ENCODE data around the gene ARL6IP5. TPM values are rescaled to one million over a fixed set of nuclear protein-coding genes. Genes with fewer than 3 reads are reported as not detected.

ARL6IP5 gene
- total RNA-seq (92.6 TPM), polyA plus RNA-seq (ENCODE audit: insufficient read depth in 1 of 8, insufficient read length in 8 of 8, low replicate concordance in 1 of 8) (100 to 1,000 TPM in 6 of 8 donors, 10 to 100 TPM in 2; 93.0 to 120 (median 106) TPM)
- long read RNA-seq, donor 1, transcript ARL6IP5-201 (3 exons, 2,101 nt), result major isoform, 37 of 46 reads
- long read RNA-seq, donor 1, partial matches to known transcripts, result 9 of 46 reads
- long read RNA-seq, donor 1, other reads (novel, unspliced or antisense), result 0 of 46 reads
- long read RNA-seq, donor 2, transcript ARL6IP5-201 (3 exons, 2,101 nt), result major isoform, 9 of 9 reads
- long read RNA-seq, donor 2, partial matches to known transcripts, result 0 of 9 reads
- long read RNA-seq, donor 2, other reads (novel, unspliced or antisense), result 0 of 9 reads
- long read RNA-seq, donor 3, transcript ARL6IP5-201 (3 exons, 2,101 nt), result major isoform, 106 of 484 reads
- long read RNA-seq, donor 3, partial matches to known transcripts, result 318 of 484 reads
- long read RNA-seq, donor 3, other reads (novel, unspliced or antisense), result 58 of 484 reads
- long read RNA-seq, donor 4, transcript ARL6IP5-201 (3 exons, 2,101 nt), result major isoform, 50 of 251 reads
- long read RNA-seq, donor 4, partial matches to known transcripts, result 184 of 251 reads
- long read RNA-seq, donor 4, other reads (novel, unspliced or antisense), result 13 of 251 reads
- long read RNA-seq, donor 5, transcript ARL6IP5-201 (3 exons, 2,101 nt), result major isoform, 183 of 221 reads
- long read RNA-seq, donor 5, transcript ARL6IP5-202 (2 exons, 580 nt), result minor isoform, 11 of 221 reads
- long read RNA-seq, donor 5, partial matches to known transcripts, result 27 of 221 reads
- long read RNA-seq, donor 5, other reads (novel, unspliced or antisense), result 0 of 221 reads
- long read RNA-seq, donor 6, transcript ARL6IP5-202 (2 exons, 580 nt), result minor isoform, 5 of 460 reads
- long read RNA-seq, donor 6, transcript ARL6IP5-201 (3 exons, 2,101 nt), result major isoform, 154 of 460 reads
- long read RNA-seq, donor 6, partial matches to known transcripts, result 288 of 460 reads
- long read RNA-seq, donor 6, other reads (novel, unspliced or antisense), result 12 of 460 reads
- long read RNA-seq, donor 7, transcript ARL6IP5-201 (3 exons, 2,101 nt), result major isoform, 114 of 138 reads
- long read RNA-seq, donor 7, partial matches to known transcripts, result 22 of 138 reads
- long read RNA-seq, donor 7, other reads (novel, unspliced or antisense), result 0 of 138 reads
- long read RNA-seq, donor 8, transcript ARL6IP5-201 (3 exons, 2,101 nt), result major isoform, 68 of 351 reads
- long read RNA-seq, donor 8, partial matches to known transcripts, result 260 of 351 reads
- long read RNA-seq, donor 8, other reads (novel, unspliced or antisense), result 20 of 351 reads
- long read RNA-seq, donor 9, transcript ARL6IP5-201 (3 exons, 2,101 nt), result major isoform, 83 of 109 reads
- long read RNA-seq, donor 9, partial matches to known transcripts, result 23 of 109 reads
- long read RNA-seq, donor 9, other reads (novel, unspliced or antisense), result 0 of 109 reads
- long read RNA-seq, donor 10, transcript ARL6IP5-201 (3 exons, 2,101 nt), result major isoform, 140 of 156 reads
- long read RNA-seq, donor 10, partial matches to known transcripts, result 13 of 156 reads
- long read RNA-seq, donor 10, other reads (novel, unspliced or antisense), result 0 of 156 reads
- long read RNA-seq, donor 11, transcript ARL6IP5-201 (3 exons, 2,101 nt), result major isoform, 63 of 75 reads
- long read RNA-seq, donor 11, partial matches to known transcripts, result 9 of 75 reads
- long read RNA-seq, donor 11, other reads (novel, unspliced or antisense), result 0 of 75 reads

DNA sequence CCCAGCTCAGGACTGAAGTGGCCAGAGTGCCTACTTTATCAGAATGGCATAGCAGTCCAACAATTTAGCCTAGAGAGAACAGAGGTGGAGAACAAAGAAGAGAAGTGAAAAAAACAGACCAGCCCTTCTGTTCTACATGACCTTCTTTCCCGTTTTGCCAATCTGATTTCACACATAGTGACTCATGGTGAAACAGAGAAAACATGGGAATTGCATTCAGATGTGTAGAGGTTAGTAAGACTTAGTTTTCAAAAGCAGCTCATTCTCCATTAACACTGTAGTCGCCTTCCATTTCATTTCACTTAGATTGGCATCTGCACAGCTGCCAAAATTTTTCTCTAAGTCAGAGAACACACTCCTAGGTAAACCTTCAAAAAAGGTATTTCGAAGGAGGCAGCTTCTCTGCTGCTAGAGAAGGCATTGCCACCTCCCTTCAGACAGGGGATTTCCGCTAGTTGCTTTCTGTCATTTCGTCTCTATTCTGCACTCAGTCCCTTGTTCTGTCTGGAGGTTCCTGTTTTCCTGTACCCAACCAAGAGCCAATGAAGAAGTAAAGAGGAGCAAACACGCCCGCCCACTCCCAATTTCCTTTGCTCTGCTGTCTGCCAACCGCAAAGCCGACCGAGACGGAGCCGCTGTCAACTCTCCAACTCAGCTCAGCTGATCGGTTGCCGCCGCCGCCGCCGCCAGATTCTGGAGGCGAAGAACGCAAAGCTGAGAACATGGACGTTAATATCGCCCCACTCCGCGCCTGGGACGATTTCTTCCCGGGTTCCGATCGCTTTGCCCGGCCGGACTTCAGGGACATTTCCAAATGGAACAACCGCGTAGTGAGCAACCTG is at the start of gene ARL6IP5:
TSS of gene ARL6IP5 (plus strand) at position 612 of the 842 bp plus-strand sequence. CDS start at position 723, 111 bp downstream.
- no peaks in the 10 kb centered on the region for H3K27me3 ChIP-seq (ENCODE audit: control insufficient read depth, insufficient read depth, low read length)
- WGBS (ENCODE audit: insufficient coverage), result 3% methylated on average over 24 of the region's 32 CpGs
- H3K27ac ChIP-seq (ENCODE audit: low read length), result peak within 1 kb of the TSS; percentile 88
- H3K9me3 ChIP-seq (replicated peaks; ENCODE audit: control insufficient read depth, low read depth, low read length), result no peaks in the 10 kb centered on the region
- peak within 1 kb of the TSS; percentile 90 for H3K4me3 ChIP-seq (ENCODE audit: low read length)
- peaks cover 41% of the 10 kb centered on the region for H3K4me1 ChIP-seq (ENCODE audit: control insufficient read depth, insufficient read depth, low read length)
- peaks cover 2% of the 10 kb centered on the region for H3K36me3 ChIP-seq (ENCODE audit: control insufficient read depth, insufficient read depth, low read length)
- DNase-seq, result peak; percentile 98

GRCh38 chr3:69044608-69045007 is 40.1 kb upstream of the ARL6IP5 start:
- DNase-seq, result no peak
- whole genome bisulfite sequencing (ENCODE audit: insufficient coverage), result no CpG with 5 or more reads among the region's 2 CpGs
- Histone ChIP-seq H3K4me1 (ENCODE audit: control insufficient read depth, insufficient read depth, low read length) (no peaks in the 10 kb centered on the region), H3K27me3 (ENCODE audit: control insufficient read depth, insufficient read depth, low read length) (no peaks in the 10 kb centered on the region), H3K4me3 (ENCODE audit: low read length) (no peak overlapping the region), H3K9me3 (replicated peaks; ENCODE audit: control insufficient read depth, low read depth, low read length) (no peaks in the 10 kb centered on the region), H3K36me3 (ENCODE audit: control insufficient read depth, insufficient read depth, low read length) (peaks cover 35% of the 10 kb centered on the region), H3K27ac (ENCODE audit: low read length) (no peak overlapping the region)

DNA sequence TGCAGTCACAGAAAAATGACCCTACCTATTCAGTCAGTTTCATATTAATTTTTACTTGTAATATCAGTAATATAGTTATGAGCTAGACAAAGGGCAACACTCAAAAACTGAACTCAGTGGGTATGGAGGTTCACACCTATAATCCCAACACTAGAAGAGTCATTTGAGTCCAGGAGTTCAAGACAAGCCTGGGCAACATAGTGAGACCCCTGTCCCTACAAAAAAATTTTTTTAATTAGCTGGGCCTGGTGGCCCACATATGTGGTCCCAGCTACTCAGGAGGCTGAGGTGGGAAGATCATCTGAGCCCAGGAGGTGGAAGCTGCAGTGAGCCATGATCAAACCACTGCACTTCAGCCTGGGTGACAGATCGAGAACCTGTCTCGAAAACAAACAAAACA is 35.7 kb upstream of the ARL6IP5 start:
- H3K27me3 ChIP-seq (ENCODE audit: control insufficient read depth, insufficient read depth, low read length), result no peaks in the 10 kb centered on the region
- WGBS (ENCODE audit: insufficient coverage), result no CpG with 5 or more reads among the region's 2 CpGs
- H3K4me1 ChIP-seq (ENCODE audit: control insufficient read depth, insufficient read depth, low read length), result peaks cover 7% of the 10 kb centered on the region
- no peak overlapping the region for H3K27ac ChIP-seq (ENCODE audit: low read length)
- no peaks in the 10 kb centered on the region for H3K9me3 ChIP-seq (replicated peaks; ENCODE audit: control insufficient read depth, low read depth, low read length)
- H3K4me3 ChIP-seq (ENCODE audit: low read length), result no peak overlapping the region
- DNase-seq, result no peak
- H3K36me3 ChIP-seq (ENCODE audit: control insufficient read depth, insufficient read depth, low read length), result peaks cover 20% of the 10 kb centered on the region

GRCh38 chr3:69051756-69052471 is 32.8 kb upstream of the ARL6IP5 start, which contains the start of gene TMF1:
TMF1 (minus strand) TSS chr3:69052333; CDS start chr3:69052086, 247 bp downstream.
- no peaks in the 10 kb centered on the region for H3K9me3 ChIP-seq (replicated peaks; ENCODE audit: control insufficient read depth, low read depth, low read length)
- peaks cover 7% of the 10 kb centered on the region for H3K4me1 ChIP-seq (ENCODE audit: control insufficient read depth, insufficient read depth, low read length)
- H3K27me3 ChIP-seq (ENCODE audit: control insufficient read depth, insufficient read depth, low read length), result no peaks in the 10 kb centered on the region
- H3K27ac ChIP-seq (ENCODE audit: low read length), result peak within 1 kb of the TSS; percentile 99
- WGBS (ENCODE audit: insufficient coverage), result 0% methylated on average over 39 of the region's 45 CpGs
- DNase-seq, result peak; percentile 99
- peaks cover 19% of the 10 kb centered on the region for H3K36me3 ChIP-seq (ENCODE audit: control insufficient read depth, insufficient read depth, low read length)
- peak within 1 kb of the TSS; percentile 95 for H3K4me3 ChIP-seq (ENCODE audit: low read length)

GRCh38 chr3:69052472-69052898 is 32.3 kb upstream of the ARL6IP5 start:
- DNase-seq, result no peak
- Histone ChIP-seq H3K4me1 (ENCODE audit: control insufficient read depth, insufficient read depth, low read length) (peaks cover 7% of the 10 kb centered on the region), H3K27me3 (ENCODE audit: control insufficient read depth, insufficient read depth, low read length) (no peaks in the 10 kb centered on the region), H3K4me3 (ENCODE audit: low read length) (peak overlapping the region; percentile 95), H3K36me3 (ENCODE audit: control insufficient read depth, insufficient read depth, low read length) (peaks cover 15% of the 10 kb centered on the region), H3K9me3 (replicated peaks; ENCODE audit: control insufficient read depth, low read depth, low read length) (no peaks in the 10 kb centered on the region), H3K27ac (ENCODE audit: low read length) (peak overlapping the region; percentile 99)
- 0% methylated on average over 4 of the region's 9 CpGs for WGBS (ENCODE audit: insufficient coverage)

DNA sequence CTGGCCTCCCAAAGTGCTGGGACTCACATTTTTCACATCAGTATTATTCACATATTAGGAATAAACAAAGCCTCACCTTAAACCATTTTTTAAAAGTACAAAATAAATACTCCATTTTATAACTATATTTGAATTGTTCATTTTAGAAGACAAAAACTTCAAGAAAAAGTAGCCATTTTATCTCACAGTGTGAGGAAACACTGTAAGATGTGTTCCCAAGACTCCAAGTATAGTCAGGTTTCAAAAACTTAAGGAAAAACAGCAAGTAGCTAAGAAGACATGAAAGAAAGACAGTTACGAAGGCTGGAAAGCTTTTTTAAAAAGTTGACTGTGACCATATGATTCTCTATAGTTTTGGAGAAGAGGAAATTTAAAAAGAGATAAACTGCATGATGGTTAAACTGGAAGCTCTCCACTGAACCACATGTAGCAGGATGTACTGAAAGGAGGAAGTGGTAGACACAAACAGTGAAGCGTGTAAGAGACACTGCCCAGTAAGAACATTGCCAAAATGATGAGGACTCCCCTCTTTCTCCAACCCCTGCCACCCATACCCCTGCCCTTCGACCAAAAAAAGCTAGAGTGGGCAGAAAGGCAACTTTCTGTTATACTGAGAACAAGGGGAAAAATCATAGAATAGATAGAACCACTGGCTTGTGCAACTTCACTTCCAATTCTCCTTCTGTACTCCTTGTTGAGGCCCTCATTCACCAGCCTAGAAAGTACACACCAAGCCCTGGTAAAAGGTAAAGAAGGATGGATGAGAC is 26.4 kb upstream of the ARL6IP5 start:
- peaks cover 27% of the 10 kb centered on the region for H3K36me3 ChIP-seq (ENCODE audit: control insufficient read depth, insufficient read depth, low read length)
- WGBS (ENCODE audit: insufficient coverage), result 88% methylated on average over 1 of the region's 3 CpGs

DNA sequence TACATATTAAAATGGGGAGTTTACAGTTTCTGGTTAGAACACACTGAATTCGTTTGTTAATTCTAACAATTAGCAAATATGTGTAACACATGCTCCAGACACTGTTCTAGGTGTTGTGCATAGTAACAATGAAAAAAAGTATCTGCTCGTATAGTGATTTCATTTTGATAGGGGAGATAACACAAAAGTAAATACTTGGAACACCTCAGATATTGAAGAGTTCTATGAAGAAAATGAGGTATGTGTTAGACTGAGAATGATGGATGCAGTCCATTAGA is 25.9 kb upstream of the ARL6IP5 start:
- H3K27me3 ChIP-seq (ENCODE audit: control insufficient read depth, insufficient read depth, low read length), result no peaks in the 10 kb centered on the region
- H3K9me3 ChIP-seq (replicated peaks; ENCODE audit: control insufficient read depth, low read depth, low read length), result no peaks in the 10 kb centered on the region
- H3K27ac ChIP-seq (ENCODE audit: low read length), result no peak overlapping the region
- no peak for DNase-seq
- H3K4me1 ChIP-seq (ENCODE audit: control insufficient read depth, insufficient read depth, low read length), result no peaks in the 10 kb centered on the region
- 100% methylated on average over 1 of the region's 2 CpGs for WGBS (ENCODE audit: insufficient coverage)
- H3K36me3 ChIP-seq (ENCODE audit: control insufficient read depth, insufficient read depth, low read length), result peaks cover 27% of the 10 kb centered on the region
- H3K4me3 ChIP-seq (ENCODE audit: low read length), result no peak overlapping the region

More for the DNA sequence above, 26.4 kb upstream of the ARL6IP5 start:
- Histone ChIP-seq H3K9me3 (replicated peaks; ENCODE audit: control insufficient read depth, low read depth, low read length) (no peaks in the 10 kb centered on the region), H3K27ac (ENCODE audit: low read length) (no peak overlapping the region), H3K4me1 (ENCODE audit: control insufficient read depth, insufficient read depth, low read length) (no peaks in the 10 kb centered on the region), H3K27me3 (ENCODE audit: control insufficient read depth, insufficient read depth, low read length) (no peaks in the 10 kb centered on the region), H3K4me3 (ENCODE audit: low read length) (no peak overlapping the region)
- no peak for DNase-seq

DNA sequence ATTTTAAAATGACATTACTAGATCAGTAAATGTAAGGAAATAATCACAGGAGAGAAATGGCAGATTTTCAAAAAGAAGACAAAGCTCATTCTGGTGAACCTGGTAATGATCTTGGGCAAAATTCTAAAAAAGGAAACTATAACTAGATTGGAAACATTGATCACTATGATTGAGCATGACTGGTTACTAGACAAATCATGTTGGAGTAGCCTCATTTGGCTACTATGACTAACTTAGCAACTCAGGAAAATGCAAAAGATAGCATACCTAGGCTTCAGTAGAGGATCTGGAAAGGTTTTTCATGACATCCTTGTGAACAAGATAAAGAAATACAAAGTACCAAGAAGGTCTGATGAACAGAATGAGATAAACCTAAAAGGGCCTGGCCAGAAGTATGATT is 25.0 kb upstream of the ARL6IP5 start:
- Histone ChIP-seq H3K4me1 (ENCODE audit: control insufficient read depth, insufficient read depth, low read length) (no peaks in the 10 kb centered on the region), H3K27ac (ENCODE audit: low read length) (no peak overlapping the region), H3K4me3 (ENCODE audit: low read length) (no peak overlapping the region), H3K36me3 (ENCODE audit: control insufficient read depth, insufficient read depth, low read length) (peaks cover 27% of the 10 kb centered on the region), H3K27me3 (ENCODE audit: control insufficient read depth, insufficient read depth, low read length) (no peaks in the 10 kb centered on the region), H3K9me3 (replicated peaks; ENCODE audit: control insufficient read depth, low read depth, low read length) (no peaks in the 10 kb centered on the region)
- no peak for DNase-seq
